Dendritic cell treated with granulocyte-macrophage colony-stimulating factor and Interleukin-4, amounts not matched to agents 40 ng/mL and 50 ng/mL, for 4 days (primary cell): ENCODE measurements around the gene TBXAS1.

Source experiments
- H3K27ac Mint-ChIP-seq: one replicate; pipeline ENCODE4 v1.8.0; 2022; ENCODE audit warnings: mild to moderate bottlenecking, mixed read lengths
- H3K27me3 Mint-ChIP-seq: one replicate; pipeline ENCODE4 v1.8.0; 2022; ENCODE audit warnings: mild to moderate bottlenecking, mixed read lengths
- H3K36me3 Mint-ChIP-seq: one replicate; pipeline ENCODE4 v1.8.0; 2022; ENCODE audit warnings: low read depth, mixed read lengths
- H3K4me1 Mint-ChIP-seq: one replicate; pipeline ENCODE4 v1.8.0; 2022; ENCODE audit warnings: low read depth, mixed read lengths
- H3K4me3 Mint-ChIP-seq: one replicate; pipeline ENCODE4 v1.8.0; 2022; ENCODE audit warnings: mild to moderate bottlenecking, moderate library complexity, mixed read lengths
- H3K9me3 Mint-ChIP-seq: one replicate; pipeline ENCODE4 v1.8.0; 2022; ENCODE audit warnings: mixed read lengths
- intact Hi-C: fragments of 100-400 bp; cut with micrococcal nuclease; formaldehyde crosslinking; loops from one replicate; pipeline ENCODE4 v1.15.0; 2022

TBXAS1 gene

GRCh38 chr7:139948587-139949335 is 119.7 kb downstream of the TBXAS1 start:
- H3K4me3 Mint-ChIP-seq, result no peak overlapping the region
- H3K9me3 Mint-ChIP-seq, result peaks cover 37% of the 10 kb centered on the region

GRCh38 chr7:139949629-139950028 is 120.6 kb downstream of the TBXAS1 start:
- Mint-ChIP-seq H3K4me3 (no peak overlapping the region), H3K27ac (no peak overlapping the region), H3K4me1 (peaks cover 14% of the 10 kb centered on the region), H3K9me3 (peaks cover 28% of the 10 kb centered on the region), H3K27me3 (no peaks in the 10 kb centered on the region), H3K36me3 (peaks cover 92% of the 10 kb centered on the region)
- intact Hi-C loops, result loop anchor here (10.0 kb wide), 1 partner anchor 305 kb away; no protein-coding TSS in a partner anchor

More at GRCh38 chr7:139948587-139949335, 119.7 kb downstream of the TBXAS1 start:
- H3K27me3 Mint-ChIP-seq, result no peaks in the 10 kb centered on the region
- intact Hi-C loops, result loop anchor here (10.0 kb wide), 1 partner anchor 304 kb away; no protein-coding TSS in a partner anchor
- H3K36me3 Mint-ChIP-seq, result peaks cover 92% of the 10 kb centered on the region
- no peak overlapping the region for H3K27ac Mint-ChIP-seq
- H3K4me1 Mint-ChIP-seq, result peaks cover 14% of the 10 kb centered on the region

DNA sequence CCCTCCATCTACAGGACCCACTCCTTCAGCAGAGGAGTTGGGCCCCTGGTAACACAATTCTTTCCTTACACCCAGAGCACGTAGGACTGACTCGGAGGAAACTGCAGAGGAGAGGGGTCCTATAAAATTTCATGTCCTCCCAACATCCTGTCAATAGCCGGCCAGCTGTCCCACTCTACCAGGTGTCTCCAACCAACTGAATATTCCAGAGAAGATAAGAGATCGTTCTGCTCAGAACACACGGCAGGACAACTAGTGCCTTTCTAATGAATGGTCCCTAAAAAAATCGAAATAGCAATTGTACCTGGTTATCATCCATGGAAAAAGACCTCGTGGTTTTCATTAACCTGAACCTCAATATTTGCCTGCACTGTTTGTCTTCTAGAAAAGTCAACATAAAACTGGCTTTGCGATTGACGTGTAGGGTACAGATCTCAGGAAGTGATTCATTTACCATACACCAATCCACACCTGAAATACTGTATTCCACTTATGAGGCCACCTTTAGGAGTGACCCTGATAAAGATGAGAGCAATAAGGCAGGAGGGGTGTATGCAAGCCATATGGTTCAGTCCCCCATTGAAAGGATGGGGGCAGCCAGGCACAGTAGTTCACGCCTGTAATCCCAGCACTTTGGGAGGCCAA is 121.9 kb downstream of the TBXAS1 start:
- Mint-ChIP-seq H3K27me3 (no peaks in the 10 kb centered on the region), H3K36me3 (peaks cover 92% of the 10 kb centered on the region), H3K4me3 (no peak overlapping the region), H3K9me3 (peaks cover 15% of the 10 kb centered on the region), H3K27ac (no peak overlapping the region), H3K4me1 (peaks cover 7% of the 10 kb centered on the region)
- intact Hi-C loops, result no loop called here

DNA sequence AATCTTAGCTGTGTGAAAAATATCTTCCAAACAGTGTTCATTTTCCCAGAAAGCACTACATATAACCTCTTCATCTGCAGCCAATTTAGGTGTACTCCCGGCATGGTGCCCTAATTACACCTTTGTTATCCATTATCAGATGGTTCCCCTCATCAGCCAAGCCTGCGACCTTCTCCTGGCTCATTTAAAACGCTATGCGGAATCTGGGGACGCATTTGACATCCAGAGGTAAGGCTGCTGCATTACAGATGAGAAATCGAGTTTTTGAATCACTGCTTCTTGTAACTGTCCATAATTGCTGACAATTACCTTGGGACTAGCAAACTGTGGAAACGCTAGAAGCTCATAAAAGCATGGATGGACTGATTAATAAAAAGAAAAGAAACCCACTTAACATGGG is 124.2 kb downstream of the TBXAS1 start:
- Mint-ChIP-seq H3K27ac (no peak overlapping the region), H3K36me3 (peaks cover 92% of the 10 kb centered on the region), H3K4me1 (no peaks in the 10 kb centered on the region), H3K4me3 (no peak overlapping the region), H3K9me3 (no peaks in the 10 kb centered on the region), H3K27me3 (no peaks in the 10 kb centered on the region)
- intact Hi-C loops, result no loop called here

GRCh38 chr7:139955109-139955820 is 126.2 kb downstream of the TBXAS1 start:
- H3K27me3 Mint-ChIP-seq, result no peaks in the 10 kb centered on the region
- intact Hi-C loops, result no loop called here
- H3K9me3 Mint-ChIP-seq, result no peaks in the 10 kb centered on the region
- no peaks in the 10 kb centered on the region for H3K4me1 Mint-ChIP-seq
- H3K36me3 Mint-ChIP-seq, result peaks cover 95% of the 10 kb centered on the region
- H3K4me3 Mint-ChIP-seq, result no peak overlapping the region
- no peak overlapping the region for H3K27ac Mint-ChIP-seq

- H3K36me3 Mint-ChIP-seq, result peaks cover 100% of the 10 kb centered on the region
- H3K4me3 Mint-ChIP-seq, result no peak overlapping the region
- H3K4me1 Mint-ChIP-seq, result peaks cover 10% of the 10 kb centered on the region
- intact Hi-C loops, result no loop called here
- H3K27ac Mint-ChIP-seq, result no peak overlapping the region
- H3K27me3 Mint-ChIP-seq, result no peaks in the 10 kb centered on the region
- no peaks in the 10 kb centered on the region for H3K9me3 Mint-ChIP-seq
These were observed 129.7 kb downstream of the TBXAS1 start for GRCh38 chr7:139958599-139959284.

- intact Hi-C loops, result no loop called here
- no peak overlapping the region for H3K4me3 Mint-ChIP-seq
- no peak overlapping the region for H3K27ac Mint-ChIP-seq
- peaks cover 10% of the 10 kb centered on the region for H3K4me1 Mint-ChIP-seq
- H3K36me3 Mint-ChIP-seq, result peaks cover 100% of the 10 kb centered on the region
- no peaks in the 10 kb centered on the region for H3K9me3 Mint-ChIP-seq
- no peaks in the 10 kb centered on the region for H3K27me3 Mint-ChIP-seq
These were observed 130.2 kb downstream of the TBXAS1 start for GRCh38 chr7:139959285-139959628.

GRCh38 chr7:139959718-139960117 is 130.7 kb downstream of the TBXAS1 start:
- H3K4me3 Mint-ChIP-seq, result no peak overlapping the region
- no peaks in the 10 kb centered on the region for H3K27me3 Mint-ChIP-seq
- H3K9me3 Mint-ChIP-seq, result no peaks in the 10 kb centered on the region
- H3K4me1 Mint-ChIP-seq, result peaks cover 10% of the 10 kb centered on the region
- peaks cover 100% of the 10 kb centered on the region for H3K36me3 Mint-ChIP-seq
- intact Hi-C loops, result no loop called here
- H3K27ac Mint-ChIP-seq, result no peak overlapping the region

GRCh38 chr7:139960157-139960556 is 131.1 kb downstream of the TBXAS1 start:
- Mint-ChIP-seq H3K27me3 (no peaks in the 10 kb centered on the region), H3K9me3 (no peaks in the 10 kb centered on the region), H3K27ac (no peak overlapping the region), H3K36me3 (peaks cover 100% of the 10 kb centered on the region), H3K4me1 (peaks cover 10% of the 10 kb centered on the region), H3K4me3 (no peak overlapping the region)
- intact Hi-C loops, result no loop called here

GRCh38 chr7:139965942-139966628 is 137.0 kb downstream of the TBXAS1 start:
- Mint-ChIP-seq H3K4me3 (no peak overlapping the region), H3K4me1 (peaks cover 23% of the 10 kb centered on the region), H3K27me3 (no peaks in the 10 kb centered on the region), H3K9me3 (no peaks in the 10 kb centered on the region), H3K36me3 (peaks cover 98% of the 10 kb centered on the region), H3K27ac (no peak overlapping the region)
- intact Hi-C loops, result no loop called here

DNA sequence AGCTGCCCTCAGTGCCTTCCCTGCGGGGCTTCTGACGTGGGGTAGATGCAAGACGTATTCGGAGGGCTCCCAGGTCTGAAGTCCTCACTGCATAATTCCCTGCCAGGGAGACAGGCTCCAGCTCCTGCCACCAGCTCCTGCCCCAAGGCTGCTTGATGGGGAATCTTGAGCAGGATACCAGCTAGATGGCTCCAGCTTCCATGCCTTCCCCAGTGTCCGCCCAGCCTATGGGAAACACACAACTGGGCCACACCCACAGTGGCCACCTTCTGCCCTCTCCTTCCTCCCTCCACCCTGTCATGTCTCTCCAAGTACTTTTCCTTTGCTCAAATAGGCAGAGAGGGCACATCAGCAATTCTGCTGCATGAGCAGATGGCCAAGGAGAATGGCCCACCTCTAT is 137.9 kb downstream of the TBXAS1 start:
- peaks cover 20% of the 10 kb centered on the region for H3K4me1 Mint-ChIP-seq
- no peak overlapping the region for H3K4me3 Mint-ChIP-seq
- no peaks in the 10 kb centered on the region for H3K27me3 Mint-ChIP-seq
- intact Hi-C loops, result no loop called here
- no peaks in the 10 kb centered on the region for H3K9me3 Mint-ChIP-seq
- peaks cover 98% of the 10 kb centered on the region for H3K36me3 Mint-ChIP-seq
- no peak overlapping the region for H3K27ac Mint-ChIP-seq

DNA sequence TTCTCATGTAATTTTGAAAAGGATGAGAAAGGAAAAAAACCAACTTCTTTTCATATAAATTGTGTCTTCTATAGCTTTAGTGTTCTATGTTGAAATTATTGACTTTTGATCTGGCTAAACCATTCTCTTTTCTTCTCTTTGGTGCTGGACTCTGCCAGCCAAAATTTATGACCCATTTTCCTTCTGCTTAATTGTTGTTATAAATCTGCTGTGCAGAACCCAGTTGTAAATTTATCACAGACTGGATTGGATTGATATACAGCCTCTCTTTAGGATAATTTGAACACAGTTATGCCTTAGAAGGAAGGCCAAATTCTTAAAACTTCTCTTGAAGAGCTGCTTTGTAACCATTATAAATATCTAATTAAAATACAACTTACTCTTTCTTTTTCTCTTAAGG is 139.9 kb downstream of the TBXAS1 start:
- intact Hi-C loops, result no loop called here
- Mint-ChIP-seq H3K27me3 (no peaks in the 10 kb centered on the region), H3K27ac (no peak overlapping the region), H3K4me1 (peaks cover 13% of the 10 kb centered on the region), H3K36me3 (peaks cover 97% of the 10 kb centered on the region), H3K4me3 (no peak overlapping the region), H3K9me3 (no peaks in the 10 kb centered on the region)

- H3K4me1 Mint-ChIP-seq, result peaks cover 25% of the 10 kb centered on the region
- H3K27me3 Mint-ChIP-seq, result no peaks in the 10 kb centered on the region
- H3K9me3 Mint-ChIP-seq, result peaks cover 5% of the 10 kb centered on the region
- intact Hi-C loops, result no loop called here
- no peak overlapping the region for H3K27ac Mint-ChIP-seq
- no peak overlapping the region for H3K4me3 Mint-ChIP-seq
- peaks cover 99% of the 10 kb centered on the region for H3K36me3 Mint-ChIP-seq
These were observed 143.0 kb downstream of the TBXAS1 start for GRCh38 chr7:139972029-139972428.
